Skin of body (tissue), 2 donors: ENCODE results near the gene ARMH4. TPM values are rescaled to one million over a fixed set of nuclear protein-coding genes. Genes with fewer than 3 reads are reported as not detected.
A peak's percentile ranks its signal among the peaks of the same experiment; 100 is the strongest.

Experiments
- DNase-seq: peaks from one replicate; lab custom pipeline; 2025; lab: John Stamatoyannopoulos, UW
- total RNA-seq: library from RNA; depleted of rRNA; stranded (reverse); fragments of >200 nt; gene quantifications from one replicate; pipeline ENCODE4 v1.2.3, GENCODE V29; 2014

Gene ARMH4
- total RNA-seq, 1 donor from 2014 or later, result 13.8 TPM

- DNase-seq, result no peak
These were observed 52.3 kb downstream of the ARMH4 start for GRCh38 chr14:58099682-58100081.

- no peak for DNase-seq
These were observed 53.5 kb downstream of the ARMH4 start for GRCh38 chr14:58098507-58098906.

GRCh38 chr14:58096731-58097130, 55.3 kb downstream of the ARMH4 start:
- DNase-seq, result no peak

- DNase-seq, result no peak
These were observed 60.0 kb downstream of the ARMH4 start for GRCh38 chr14:58091883-58092630.

GRCh38 chr14:58089612-58090011, 62.4 kb downstream of the ARMH4 start:
- DNase-seq, result no peak

- no peak for DNase-seq
These were observed 63.1 kb downstream of the ARMH4 start for GRCh38 chr14:58088961-58089360.

- no peak for DNase-seq
These were observed 66.1 kb downstream of the ARMH4 start for GRCh38 chr14:58085877-58086276.

GRCh38 chr14:58082491-58083098, 69.4 kb downstream of the ARMH4 start:
- DNase-seq, result no peak

- DNase-seq, result no peak
These were observed 70.0 kb downstream of the ARMH4 start for GRCh38 chr14:58082011-58082410.

- no peak for DNase-seq
These were observed 73.5 kb downstream of the ARMH4 start for GRCh38 chr14:58078471-58078870.

GRCh38 chr14:58078068-58078467, 73.9 kb downstream of the ARMH4 start:
- no peak for DNase-seq

GRCh38 chr14:58077621-58078020, 74.4 kb downstream of the ARMH4 start:
- DNase-seq, result no peak

- DNase-seq, result no peak
These were observed 78.5 kb downstream of the ARMH4 start for GRCh38 chr14:58073516-58073915.

- peak; percentile 29 for DNase-seq
These were observed 79.5 kb downstream of the ARMH4 start for GRCh38 chr14:58072288-58073071.

GRCh38 chr14:58071341-58071740, 80.7 kb downstream of the ARMH4 start:
- peak; percentile 7 for DNase-seq

- DNase-seq, result no peak
These were observed 83.7 kb downstream of the ARMH4 start for GRCh38 chr14:58068306-58068705.

GRCh38 chr14:58066115-58066514, 85.9 kb downstream of the ARMH4 start:
- no peak for DNase-seq

- no peak for DNase-seq
These were observed 90.4 kb downstream of the ARMH4 start for GRCh38 chr14:58061581-58061980.

- no peak for DNase-seq
These were observed 91.1 kb downstream of the ARMH4 start for GRCh38 chr14:58060898-58061297.

- no peak for DNase-seq
These were observed 91.9 kb downstream of the ARMH4 start for GRCh38 chr14:58060077-58060476.

- no peak for DNase-seq
These were observed 92.9 kb downstream of the ARMH4 start for GRCh38 chr14:58059126-58059525.

- no peak for DNase-seq
These were observed 96.5 kb downstream of the ARMH4 start for GRCh38 chr14:58055497-58056010.
